Activated T-cell treated with anti-CD3 and anti-CD28 coated beads, Interleukin-2, amount 50 U/mL, for 4 hours (primary cell): ENCODE data around the gene SWAP70. TPM values are rescaled to one million over a fixed set of nuclear protein-coding genes. Genes with fewer than 3 reads are reported as not detected.
"Not testable (repeated sequence)": the region's sequence is repeated elsewhere in the genome, so short reads cannot be mapped to it uniquely, and the experiment has no call there.

Experiments
- ATAC-seq, 2 donors: fragments of 200-7000 bp; cut with Tn5 transposase; one replicate each; pipeline ENCODE4 v1.10.0; 2021
- DNase-seq: peaks from one replicate; pipeline ENCODE4 v3.0.0-alpha.2; 2020
- H3K27me3 Mint-ChIP-seq: one replicate; pipeline ENCODE4 v1.8.0; 2021; ENCODE audit warnings: low read depth, mixed read lengths
- H3K36me3 Mint-ChIP-seq: one replicate; pipeline ENCODE4 v1.8.0; 2022; ENCODE audit warnings: mixed read lengths; ENCODE audit not compliant: insufficient read depth
- H3K4me1 Mint-ChIP-seq: one replicate; pipeline ENCODE4 v1.8.0; 2021; ENCODE audit warnings: low read depth, mixed read lengths
- H3K4me3 Mint-ChIP-seq: one replicate; pipeline ENCODE4 v1.8.0; 2021; ENCODE audit warnings: mild to moderate bottlenecking, moderate library complexity, mixed read lengths
- H3K9me3 Mint-ChIP-seq: one replicate; pipeline ENCODE4 v1.8.0; 2021; ENCODE audit warnings: mixed read lengths
- total RNA-seq, 3 donors: library from RNA; stranded (reverse); gene quantifications; one replicate each; pipeline ENCODE4 v1.2.1, GENCODE V29; 2021

Gene SWAP70
- 10 to 100 TPM in 1 of 3 donors, 1 to 10 TPM in 2; 4.6 to 10.0 (median 6.8) TPM for total RNA-seq

- peaks cover 2% of the 10 kb centered on the region for H3K36me3 Mint-ChIP-seq
- ATAC-seq: peak; percentile 96 to 99
- peaks cover 27% of the 10 kb centered on the region for H3K27me3 Mint-ChIP-seq
Observed at GRCh38 chr11:9663699-9664275, at the start of gene SWAP70. Gene SWAP70, plus strand, starts transcription at chr11:9664077. Its CDS starts 103 bp downstream, at chr11:9664180.

GRCh38 chr11:9615031-9615451, 48.8 kb upstream of the SWAP70 start:
- Mint-ChIP-seq H3K27me3 (no peaks in the 10 kb centered on the region), H3K36me3 (no peaks in the 10 kb centered on the region), H3K4me1 (peaks cover 36% of the 10 kb centered on the region), H3K4me3 (peak overlapping the region; percentile 88), H3K9me3 (no peaks in the 10 kb centered on the region)
- ATAC-seq (no peak), DNase-seq (no peak)

More at GRCh38 chr11:9663699-9664275, at the start of gene SWAP70:
- H3K4me3 Mint-ChIP-seq: peak within 1 kb of the TSS; percentile 85
- H3K4me1 Mint-ChIP-seq: peaks cover 12% of the 10 kb centered on the region
- peaks cover 12% of the 10 kb centered on the region for H3K9me3 Mint-ChIP-seq
- peak; percentile 68 for DNase-seq

- no peaks in the 10 kb centered on the region for H3K36me3 Mint-ChIP-seq
- no peak overlapping the region for H3K4me3 Mint-ChIP-seq
- ATAC-seq (no peak), DNase-seq (no peak)
- H3K9me3 Mint-ChIP-seq: no peaks in the 10 kb centered on the region
- H3K27me3 Mint-ChIP-seq: no peaks in the 10 kb centered on the region
- H3K4me1 Mint-ChIP-seq: peaks cover 36% of the 10 kb centered on the region
Observed at GRCh38 chr11:9616042-9616675, 47.7 kb upstream of the SWAP70 start.

GRCh38 chr11:9616858-9617257, 47.0 kb upstream of the SWAP70 start:
- Mint-ChIP-seq H3K27me3 (no peaks in the 10 kb centered on the region), H3K9me3 (no peaks in the 10 kb centered on the region), H3K4me1 (peaks cover 36% of the 10 kb centered on the region), H3K4me3 (no peak overlapping the region), H3K36me3 (no peaks in the 10 kb centered on the region)
- no peak for DNase-seq
- ATAC-seq: no peak

GRCh38 chr11:9617940-9618339, 45.9 kb upstream of the SWAP70 start:
- DNase-seq (no peak), ATAC-seq (no peak)
- Mint-ChIP-seq H3K9me3 (no peaks in the 10 kb centered on the region), H3K36me3 (no peaks in the 10 kb centered on the region), H3K27me3 (no peaks in the 10 kb centered on the region), H3K4me1 (peaks cover 33% of the 10 kb centered on the region), H3K4me3 (no peak overlapping the region)

- H3K4me3 Mint-ChIP-seq: no peak overlapping the region
- no peak for ATAC-seq
- no peak for DNase-seq
- peaks cover 24% of the 10 kb centered on the region for H3K4me1 Mint-ChIP-seq
- H3K27me3 Mint-ChIP-seq: no peaks in the 10 kb centered on the region
- H3K9me3 Mint-ChIP-seq: no peaks in the 10 kb centered on the region
- H3K36me3 Mint-ChIP-seq: no peaks in the 10 kb centered on the region
Observed at GRCh38 chr11:9619004-9619403, 44.9 kb upstream of the SWAP70 start.

- H3K9me3 Mint-ChIP-seq: no peaks in the 10 kb centered on the region
- H3K4me1 Mint-ChIP-seq: peaks cover 15% of the 10 kb centered on the region
- DNase-seq (no peak), ATAC-seq (no peak)
- H3K27me3 Mint-ChIP-seq: no peaks in the 10 kb centered on the region
- no peaks in the 10 kb centered on the region for H3K36me3 Mint-ChIP-seq
- H3K4me3 Mint-ChIP-seq: no peak overlapping the region
Observed at GRCh38 chr11:9619971-9620370, 43.9 kb upstream of the SWAP70 start.

- not testable (repeated sequence) for H3K9me3 Mint-ChIP-seq, H3K4me3 Mint-ChIP-seq, H3K27me3 Mint-ChIP-seq, ATAC-seq, H3K36me3 Mint-ChIP-seq, H3K4me1 Mint-ChIP-seq, DNase-seq
Observed at GRCh38 chr11:9622353-9622752, 41.5 kb upstream of the SWAP70 start.

GRCh38 chr11:9623053-9623452, 40.8 kb upstream of the SWAP70 start:
- not testable (repeated sequence) for H3K4me3 Mint-ChIP-seq, H3K36me3 Mint-ChIP-seq, H3K27me3 Mint-ChIP-seq, H3K9me3 Mint-ChIP-seq, ATAC-seq, DNase-seq, H3K4me1 Mint-ChIP-seq

GRCh38 chr11:9624448-9624847, 39.4 kb upstream of the SWAP70 start:
- no peak for ATAC-seq
- Mint-ChIP-seq H3K9me3 (no peaks in the 10 kb centered on the region), H3K4me1 (no peaks in the 10 kb centered on the region), H3K36me3 (no peaks in the 10 kb centered on the region), H3K4me3 (no peak overlapping the region), H3K27me3 (no peaks in the 10 kb centered on the region)
- DNase-seq: no peak

- Mint-ChIP-seq H3K36me3 (no peaks in the 10 kb centered on the region), H3K4me1 (no peaks in the 10 kb centered on the region), H3K27me3 (peaks cover 3% of the 10 kb centered on the region), H3K9me3 (no peaks in the 10 kb centered on the region), H3K4me3 (no peak overlapping the region)
- DNase-seq (no peak), ATAC-seq (no peak)
Observed at GRCh38 chr11:9625162-9625561, 38.7 kb upstream of the SWAP70 start.

- H3K27me3 Mint-ChIP-seq: peaks cover 3% of the 10 kb centered on the region
- H3K4me1 Mint-ChIP-seq: no peaks in the 10 kb centered on the region
- no peaks in the 10 kb centered on the region for H3K9me3 Mint-ChIP-seq
- no peak for DNase-seq
- no peak overlapping the region for H3K4me3 Mint-ChIP-seq
- no peak for ATAC-seq
- no peaks in the 10 kb centered on the region for H3K36me3 Mint-ChIP-seq
Observed at GRCh38 chr11:9625728-9626127, 38.1 kb upstream of the SWAP70 start.

GRCh38 chr11:9626496-9627394, 37.1 kb upstream of the SWAP70 start:
- no peaks in the 10 kb centered on the region for H3K4me1 Mint-ChIP-seq
- no peaks in the 10 kb centered on the region for H3K36me3 Mint-ChIP-seq
- no peaks in the 10 kb centered on the region for H3K9me3 Mint-ChIP-seq
- H3K4me3 Mint-ChIP-seq: no peak overlapping the region
- H3K27me3 Mint-ChIP-seq: peaks cover 3% of the 10 kb centered on the region
- DNase-seq (no peak), ATAC-seq (no peak)

GRCh38 chr11:9629064-9629463, 34.8 kb upstream of the SWAP70 start:
- H3K36me3 Mint-ChIP-seq: no peaks in the 10 kb centered on the region
- H3K4me3 Mint-ChIP-seq: no peak overlapping the region
- no peak for DNase-seq
- peaks cover 3% of the 10 kb centered on the region for H3K27me3 Mint-ChIP-seq
- H3K4me1 Mint-ChIP-seq: no peaks in the 10 kb centered on the region
- H3K9me3 Mint-ChIP-seq: no peaks in the 10 kb centered on the region
- no peak for ATAC-seq
